ENCODE measurements around the gene MAP1LC3B.

The MAP1LC3B gene

GRCh38 chr16:87390641-87391323 is 1.4 kb upstream of the MAP1LC3B start:
- TF ChIP-seq CTCF (IDR thresholded peaks at IDR 0.05; ENCODE audit: borderline replicate concordance, insufficient read depth, low read depth, low read length): no peak
- no peak overlapping the region for H3K4me3 ChIP-seq (ENCODE audit: low read depth, low read length)

- H3K4me3 ChIP-seq (ENCODE audit: low read depth, low read length): peak overlapping the region; percentile 67
- no peak for TF ChIP-seq CTCF (IDR thresholded peaks at IDR 0.05; ENCODE audit: borderline replicate concordance, insufficient read depth, low read depth, low read length)
These were observed 699 bp upstream of the MAP1LC3B start for GRCh38 chr16:87391324-87391949.

GRCh38 chr16:87392821-87393679 is 914 bp downstream of the MAP1LC3B start:
- no peak for TF ChIP-seq CTCF (IDR thresholded peaks at IDR 0.05; ENCODE audit: borderline replicate concordance, insufficient read depth, low read depth, low read length)
- peak overlapping the region; percentile 57 for H3K4me3 ChIP-seq (ENCODE audit: low read depth, low read length)

- no peak for TF ChIP-seq CTCF (IDR thresholded peaks at IDR 0.05; ENCODE audit: borderline replicate concordance, insufficient read depth, low read depth, low read length)
- H3K4me3 ChIP-seq (ENCODE audit: low read depth, low read length): no peak overlapping the region
These were observed 1.5 kb downstream of the MAP1LC3B start for GRCh38 chr16:87393680-87394055.

GRCh38 chr16:87395181-87395842 is 3.2 kb downstream of the MAP1LC3B start:
- H3K4me3 ChIP-seq (ENCODE audit: low read depth, low read length): no peak overlapping the region
- TF ChIP-seq CTCF (IDR thresholded peaks at IDR 0.05; ENCODE audit: borderline replicate concordance, insufficient read depth, low read depth, low read length): no peak

GRCh38 chr16:87404764-87405625 is 12.9 kb downstream of the MAP1LC3B start:
- H3K4me3 ChIP-seq (ENCODE audit: low read depth, low read length): no peak overlapping the region
- no peak for TF ChIP-seq CTCF (IDR thresholded peaks at IDR 0.05; ENCODE audit: borderline replicate concordance, insufficient read depth, low read depth, low read length)
